CD14-positive monocyte (primary cell): ENCODE data around the gene TMEM14A. TPM values are rescaled to one million over a fixed set of nuclear protein-coding genes. Genes with fewer than 3 reads are reported as not detected.

Experiments
- DNase-seq, 3 donors: peaks; one replicate each; pipeline ENCODE4 v3.0.0-alpha.2; 2011 to 2022
- H2AFZ ChIP-seq: 2 replicates; pipeline ENCODE4 v1.6.0; 2012; ENCODE audit warnings: mild to moderate bottlenecking, low read depth, low read length, inconsistent platforms; ENCODE audit not compliant: insufficient read depth, poor library complexity, severe bottlenecking
- H3K27ac ChIP-seq, 2 donors: 1 replicate in 1 of 2; 2 replicates in 1 of 2; pipeline ENCODE4 v1.5.1; 2012 to 2013; ENCODE audit warnings: low read length in 2 of 2, control low read depth in 1 of 2, inconsistent platforms in 1 of 2, low read depth in 1 of 2, mild to moderate bottlenecking in 1 of 2
- H3K27me3 ChIP-seq, 2 donors: one replicate each; pipeline versions ENCODE4 v1.6.0 to v1.6.1; 2011 to 2013; ENCODE audit warnings: low read length in 2 of 2; ENCODE audit not compliant: control insufficient read depth in 2 of 2, insufficient read depth in 2 of 2
- H3K36me3 ChIP-seq, 2 donors: replicated peaks in 1 of 2; 1 replicate in 1 of 2; 2 replicates in 1 of 2; pipeline versions ENCODE4 v1.5.1 to v1.6.1; 2012 to 2013; ENCODE audit warnings: low read length in 2 of 2, control low read depth in 1 of 2, inconsistent platforms in 1 of 2, mild to moderate bottlenecking in 1 of 2; ENCODE audit not compliant: insufficient read depth in 2 of 2, control insufficient read depth in 1 of 2
- H3K4me1 ChIP-seq, 2 donors: 1 replicate in 1 of 2; 2 replicates in 1 of 2; pipeline versions ENCODE4 v1.5.1 to v1.6.1; 2012 to 2013; ENCODE audit warnings: low read length in 2 of 2, control low read depth in 1 of 2, inconsistent platforms in 1 of 2, mild to moderate bottlenecking in 1 of 2, moderate library complexity in 1 of 2; ENCODE audit not compliant: insufficient read depth in 2 of 2, control insufficient read depth in 1 of 2
- H3K4me2 ChIP-seq: replicated peaks from 2 replicates; pipeline ENCODE3; 2012; ENCODE audit warnings: low read length, moderate library complexity, mild to moderate bottlenecking; ENCODE audit not compliant: poor library complexity, severe bottlenecking; ENCODE audit errors: extremely low read depth
- H3K4me3 ChIP-seq, 3 experiments: fragments of 200-600 bp in 1 of 3; sonication (generic) in 1 of 3; replicated peaks in 1 of 3; 1 replicate in 2 of 3; 2 replicates in 1 of 3; pipeline ENCODE4 v1.5.1; 2011 to 2013; ENCODE audit warnings: low read length in 3 of 3, mild to moderate bottlenecking in 3 of 3, control low read depth in 2 of 3, low read depth in 2 of 3, inconsistent platforms in 1 of 3, moderate library complexity in 1 of 3
- H3K79me2 ChIP-seq: 2 replicates; pipeline ENCODE4 v1.6.0; 2012; ENCODE audit warnings: mild to moderate bottlenecking, control low read depth, inconsistent platforms, low read length, moderate library complexity; ENCODE audit not compliant: insufficient read depth
- H3K9ac ChIP-seq: 2 replicates; pipeline ENCODE4 v1.6.0; 2017; ENCODE audit warnings: low read length, mild to moderate bottlenecking; ENCODE audit not compliant: insufficient read depth, poor library complexity, severe bottlenecking
- H3K9me3 ChIP-seq, 2 donors: replicated peaks in 1 of 2; 1 replicate in 1 of 2; 2 replicates in 1 of 2; pipeline versions ENCODE4 v1.5.1 to v1.6.1; 2012 to 2013; ENCODE audit warnings: low read length in 2 of 2, control low read depth in 1 of 2; ENCODE audit not compliant: control insufficient read depth in 1 of 2, insufficient read depth in 1 of 2
- H4K20me1 ChIP-seq: 2 replicates; pipeline ENCODE4 v1.6.0; 2012; ENCODE audit warnings: mild to moderate bottlenecking, low read length, control low read depth, moderate library complexity; ENCODE audit not compliant: insufficient read depth
- H3K27ac Mint-ChIP-seq, 7 donors: one replicate each; pipeline ENCODE4 v1.8.0; 2020; ENCODE audit warnings: mild to moderate bottlenecking in 7 of 7, mixed read lengths in 7 of 7, moderate library complexity in 6 of 7, inconsistent platforms in 2 of 7
- H3K27me3 Mint-ChIP-seq, 3 donors: one replicate each; pipeline ENCODE4 v1.8.0; 2021 to 2022; ENCODE audit warnings: low read depth in 3 of 3, mild to moderate bottlenecking in 3 of 3, mixed read lengths in 3 of 3, moderate library complexity in 3 of 3, inconsistent platforms in 1 of 3
- H3K36me3 Mint-ChIP-seq, 2 donors: one replicate each; pipeline ENCODE4 v1.8.0; 2020; ENCODE audit warnings: mixed read lengths in 2 of 2, inconsistent platforms in 1 of 2, mild to moderate bottlenecking in 1 of 2
- H3K4me1 Mint-ChIP-seq: one replicate; pipeline ENCODE4 v1.8.0; 2020; ENCODE audit warnings: mild to moderate bottlenecking, mixed read lengths
- H3K4me3 Mint-ChIP-seq, 2 donors: one replicate each; pipeline ENCODE4 v1.8.0; 2020; ENCODE audit warnings: mild to moderate bottlenecking in 2 of 2, mixed read lengths in 2 of 2, moderate library complexity in 1 of 2
- H3K9me3 Mint-ChIP-seq, 7 donors: one replicate each; pipeline ENCODE4 v1.8.0; 2020 to 2022; ENCODE audit warnings: mixed read lengths in 7 of 7, mild to moderate bottlenecking in 6 of 7, moderate library complexity in 6 of 7, inconsistent platforms in 2 of 7
- WGBS: methylation state at CpG from one replicate; pipeline ENCODE4 v1.1.5; 2013; ENCODE audit warnings: missing lambda C conversion rate; ENCODE audit not compliant: insufficient coverage; 5-methylcytosine and 5-hydroxymethylcytosine counted together
- intact Hi-C, 2 donors: fragments of 100-400 bp; cut with micrococcal nuclease; formaldehyde crosslinking; loops; one replicate each; pipeline versions ENCODE4 v1.15.0 to v1.15.1; 2023
- polyA plus RNA-seq, 3 donors: library from polyadenylated mRNA; depleted of rRNA in 1 of 3; unstranded in 2 of 3; stranded (reverse) in 1 of 3; fragments of 300-500 nt in 2 of 3; fragments of >200 nt in 1 of 3; fragmentation: Illumina TruSeq in 2 of 3; gene quantifications; 1 replicate in 2 of 3; 2 replicates in 1 of 3; pipeline ENCODE4 v1.2.3, GENCODE V29; 2012 to 2021
- TF ChIP-seq, protein P1 (sequence below): fragments of 200-600 bp; IDR thresholded peaks from one replicate; pipeline ENCODE4 v1.8.0; 2022; ENCODE audit warnings: antibody characterized with exemption, mild to moderate bottlenecking

Gene TMEM14A
- polyA plus RNA-seq, 3 donors: 0.08 to 0.23 (median 0.20) TPM

DNA sequence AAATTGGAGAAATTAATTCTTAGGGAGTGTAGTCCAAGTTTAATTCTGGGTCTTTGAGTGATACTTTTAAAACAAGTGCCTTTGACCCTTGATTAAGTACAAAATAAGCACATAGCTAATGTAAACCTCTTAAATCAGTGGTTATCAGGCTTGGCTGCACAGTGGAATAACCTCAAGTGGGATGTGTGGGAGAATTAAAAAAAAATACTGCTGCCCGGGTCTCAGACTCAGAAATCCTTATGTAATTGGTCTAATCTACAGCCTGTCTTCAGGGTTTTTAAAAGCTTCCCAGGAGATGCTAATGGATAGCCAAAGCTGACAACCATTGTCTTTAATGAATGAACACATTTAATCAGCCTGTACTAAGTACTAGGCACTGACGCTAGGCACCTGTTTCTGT lies 28.5 kb upstream of the TMEM14A start:
- no peak overlapping the region for H3K27ac Mint-ChIP-seq
- TF ChIP-seq, protein P1, sequence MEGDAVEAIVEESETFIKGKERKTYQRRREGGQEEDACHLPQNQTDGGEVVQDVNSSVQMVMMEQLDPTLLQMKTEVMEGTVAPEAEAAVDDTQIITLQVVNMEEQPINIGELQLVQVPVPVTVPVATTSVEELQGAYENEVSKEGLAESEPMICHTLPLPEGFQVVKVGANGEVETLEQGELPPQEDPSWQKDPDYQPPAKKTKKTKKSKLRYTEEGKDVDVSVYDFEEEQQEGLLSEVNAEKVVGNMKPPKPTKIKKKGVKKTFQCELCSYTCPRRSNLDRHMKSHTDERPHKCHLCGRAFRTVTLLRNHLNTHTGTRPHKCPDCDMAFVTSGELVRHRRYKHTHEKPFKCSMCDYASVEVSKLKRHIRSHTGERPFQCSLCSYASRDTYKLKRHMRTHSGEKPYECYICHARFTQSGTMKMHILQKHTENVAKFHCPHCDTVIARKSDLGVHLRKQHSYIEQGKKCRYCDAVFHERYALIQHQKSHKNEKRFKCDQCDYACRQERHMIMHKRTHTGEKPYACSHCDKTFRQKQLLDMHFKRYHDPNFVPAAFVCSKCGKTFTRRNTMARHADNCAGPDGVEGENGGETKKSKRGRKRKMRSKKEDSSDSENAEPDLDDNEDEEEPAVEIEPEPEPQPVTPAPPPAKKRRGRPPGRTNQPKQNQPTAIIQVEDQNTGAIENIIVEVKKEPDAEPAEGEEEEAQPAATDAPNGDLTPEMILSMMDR: no peak
- peaks cover 0 to 2% (median 0%) of the 10 kb centered on the region in 7 donors for H3K9me3 Mint-ChIP-seq
- Histone ChIP-seq H3K4me1 (peaks cover 3 to 9% of the 10 kb centered on the region in 2 donors), H3K9ac (no peak overlapping the region), H3K9me3 (no peaks in the 10 kb centered on the region), H2AFZ (no peak overlapping the region), H4K20me1 (no peaks in the 10 kb centered on the region), H3K27ac (no peak overlapping the region), H3K79me2 (no peaks in the 10 kb centered on the region), H3K4me3 (no peak overlapping the region), H3K36me3 (no peaks in the 10 kb centered on the region), H3K4me2 (no peak overlapping the region), H3K27me3 (peaks cover 0 to 2% of the 10 kb centered on the region in 2 donors)
- no peak for DNase-seq
- peaks cover 6 to 12% (median 8%) of the 10 kb centered on the region in 3 donors for H3K27me3 Mint-ChIP-seq
- no peak overlapping the region for H3K4me3 Mint-ChIP-seq
- intact Hi-C loops: no loop called here
- 89% methylated on average over 1 of the region's 2 CpGs for WGBS
- peaks cover 21% of the 10 kb centered on the region for H3K4me1 Mint-ChIP-seq
- no peaks in the 10 kb centered on the region for H3K36me3 Mint-ChIP-seq

DNA sequence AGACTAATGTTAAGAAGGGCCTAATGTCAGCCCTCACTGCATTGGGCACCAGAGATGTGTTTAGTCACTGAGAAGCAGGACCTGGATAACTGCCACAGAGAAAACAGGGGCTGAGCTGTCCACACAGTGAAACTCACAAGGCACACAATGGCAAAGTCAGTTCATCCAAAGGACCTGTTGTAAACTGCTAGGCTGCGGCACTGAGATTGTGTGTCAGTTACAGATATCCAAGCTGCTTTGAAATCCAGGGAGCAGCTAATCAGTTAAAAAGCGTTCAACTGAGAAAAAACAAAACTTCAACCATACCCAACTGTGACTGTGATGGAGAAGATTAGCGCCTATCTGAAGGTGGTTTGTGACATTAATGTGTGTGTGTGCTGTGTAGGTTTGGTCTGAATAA lies 27.8 kb upstream of the TMEM14A start:
- no CpG with 5 or more reads among the region's 3 CpGs for WGBS
- peaks cover 0 to 2% of the 10 kb centered on the region in 2 donors for H3K27me3 ChIP-seq
- no peak overlapping the region for H3K4me3 Mint-ChIP-seq

More for the DNA sequence above, 27.8 kb upstream of the TMEM14A start:
- TF ChIP-seq, protein P1: no peak
- H3K27me3 Mint-ChIP-seq: peaks cover 6 to 14% (median 11%) of the 10 kb centered on the region in 3 donors
- Histone ChIP-seq H3K27ac (no peak overlapping the region), H3K4me2 (no peak overlapping the region), H3K4me3 (no peak overlapping the region), H4K20me1 (no peaks in the 10 kb centered on the region), H3K79me2 (no peaks in the 10 kb centered on the region), H3K9ac (no peak overlapping the region), H3K4me1 (peaks cover 3 to 9% of the 10 kb centered on the region in 2 donors), H3K36me3 (no peaks in the 10 kb centered on the region), H3K9me3 (no peaks in the 10 kb centered on the region), H2AFZ (no peak overlapping the region)
- no peak for DNase-seq
- peaks cover 21% of the 10 kb centered on the region for H3K4me1 Mint-ChIP-seq
- H3K36me3 Mint-ChIP-seq: no peaks in the 10 kb centered on the region
- intact Hi-C loops: no loop called here
- no peak overlapping the region for H3K27ac Mint-ChIP-seq
- peaks cover 0 to 2% (median 0%) of the 10 kb centered on the region in 7 donors for H3K9me3 Mint-ChIP-seq
